Neural cell (in vitro differentiated cells): ENCODE data around the gene SPTBN2. TPM values are rescaled to one million over a fixed set of nuclear protein-coding genes. Genes with fewer than 3 reads are reported as not detected.
"Not testable (repeated sequence)": the region's sequence is repeated elsewhere in the genome, so short reads cannot be mapped to it uniquely, and the experiment has no call there.

ENCODE experiments used
- H2AFZ ChIP-seq: fragments of 200-600, 300-800 bp; sonication (generic), shearing (Covaris generic); 2 replicates; pipeline ENCODE4 v1.6.0; 2014; ENCODE audit warnings: low read depth, mild to moderate bottlenecking, antibody characterized with exemption, low read length, moderate library complexity
- H3F3A ChIP-seq: fragments of 200-600 bp; shearing (Covaris generic); 2 replicates; pipeline ENCODE4 v1.6.1; 2016; ENCODE audit warnings: mild to moderate bottlenecking, moderate library complexity, mixed read lengths, antibody characterized with exemption, low read length; ENCODE audit not compliant: insufficient read depth, poor library complexity, severe bottlenecking
- H3K27ac ChIP-seq: fragments of 200-600, 300-800 bp; sonication (generic), shearing (Covaris generic); 2 replicates; pipeline ENCODE4 v1.5.1; 2014; ENCODE audit warnings: mild to moderate bottlenecking, low read length, moderate library complexity
- H3K27me3 ChIP-seq: fragments of 300-800, 200-600 bp; sonication (generic), shearing (Covaris generic); 2 replicates; pipeline ENCODE4 v1.6.0; 2014; ENCODE audit warnings: mild to moderate bottlenecking, low read depth, low read length, moderate library complexity; ENCODE audit not compliant: insufficient read depth
- H3K36me3 ChIP-seq: fragments of 300-800, 200-600 bp; sonication (generic), shearing (Covaris generic); 2 replicates; pipeline ENCODE4 v1.5.1; 2014; ENCODE audit warnings: mild to moderate bottlenecking, antibody characterized with exemption, low read length, moderate library complexity; ENCODE audit not compliant: insufficient read depth
- H3K4me2 ChIP-seq: fragments of 300-800, 200-600 bp; sonication (generic), shearing (Covaris generic); 2 replicates; pipeline ENCODE4 v1.6.0; 2014; ENCODE audit warnings: mild to moderate bottlenecking, low read length
- H3K4me3 ChIP-seq: fragments of 300-800, 200-600 bp; sonication (generic), shearing (Covaris generic); 2 replicates; pipeline ENCODE4 v1.5.1; 2014; ENCODE audit warnings: mild to moderate bottlenecking, low read length, moderate library complexity
- H3K79me2 ChIP-seq: fragments of 200-600 bp; shearing (Covaris generic); replicated peaks from 2 replicates; pipeline ENCODE4 v1.6.0; 2014; ENCODE audit warnings: mild to moderate bottlenecking, low read length, moderate library complexity; ENCODE audit not compliant: insufficient read depth
- H3K9ac ChIP-seq: fragments of 300-800, 200-600 bp; sonication (generic), shearing (Covaris generic); 2 replicates; pipeline ENCODE4 v1.6.1; 2016; ENCODE audit warnings: mild to moderate bottlenecking, low read length, mixed read lengths
- H3K9me2 ChIP-seq: fragments of 200-600 bp; shearing (Covaris generic); 2 replicates; pipeline ENCODE4 v1.6.1; 2016; ENCODE audit warnings: mild to moderate bottlenecking, low read length, mixed read lengths; ENCODE audit not compliant: insufficient read depth
- H3K9me3 ChIP-seq: fragments of 200-600, 300-800 bp; sonication (generic), shearing (Covaris generic); 2 replicates; pipeline ENCODE4 v1.6.1; 2016; ENCODE audit warnings: mild to moderate bottlenecking, mixed run types, low read length, moderate library complexity, mixed read lengths
- H4K20me1 ChIP-seq: fragments of 200-600 bp; shearing (Covaris generic); 2 replicates; pipeline ENCODE4 v1.6.1; 2016; ENCODE audit warnings: mild to moderate bottlenecking, mixed run types; ENCODE audit not compliant: insufficient read depth
- EP300 ChIP-seq: fragments of 450-650 bp; conservative IDR thresholded peaks from 2 replicates; pipeline ENCODE4 v1.6.1; 2014; ENCODE audit warnings: antibody characterized with exemption, mild to moderate bottlenecking, moderate library complexity; ENCODE audit not compliant: poor library complexity, severe bottlenecking
- EZH2 ChIP-seq: fragments of 200-600, 300-800 bp; shearing (Covaris generic), sonication (generic); IDR thresholded peaks from 2 replicates; pipeline ENCODE4 v1.6.1; 2014; ENCODE audit warnings: antibody characterized with exemption, low read length, borderline replicate concordance, mild to moderate bottlenecking; ENCODE audit not compliant: insufficient read depth, poor library complexity, severe bottlenecking
- MXI1 ChIP-seq: fragments of 450-650 bp; conservative IDR thresholded peaks from 2 replicates; pipeline ENCODE4 v1.6.1; 2014; ENCODE audit warnings: antibody characterized with exemption, mild to moderate bottlenecking; ENCODE audit not compliant: poor library complexity, severe bottlenecking
- POLR2AphosphoS5 ChIP-seq: IDR thresholded peaks from 2 replicates; pipeline ENCODE4 v1.6.1; 2012
- RAD21 ChIP-seq: fragments of 450-650 bp; conservative IDR thresholded peaks from 2 replicates; pipeline ENCODE4 v1.6.1; 2014; ENCODE audit warnings: antibody characterized with exemption, mild to moderate bottlenecking, moderate library complexity
- SMC3 ChIP-seq: fragments of 450-650 bp; conservative IDR thresholded peaks from 2 replicates; pipeline ENCODE4 v1.6.1; 2014; ENCODE audit warnings: antibody characterized with exemption, mild to moderate bottlenecking, moderate library complexity; ENCODE audit not compliant: poor library complexity
- TAF1 ChIP-seq: IDR thresholded peaks from 2 replicates; pipeline ENCODE4 v1.6.1; 2012; ENCODE audit warnings: low read depth
- polyA plus RNA-seq: library from polyadenylated mRNA; depleted of rRNA; stranded (reverse); fragments of >200 nt; gene quantifications from 2 replicates; pipeline ENCODE4 v1.2.3, GENCODE V29; 2014
- TF ChIP-seq, protein P1 (sequence below): fragments of 450-650 bp; IDR thresholded peaks from 2 replicates; pipeline ENCODE4 v1.5.1; 2014; ENCODE audit warnings: antibody characterized with exemption, mild to moderate bottlenecking, moderate library complexity; ENCODE audit not compliant: poor library complexity, severe bottlenecking
- TF ChIP-seq, protein P2 (sequence below): IDR thresholded peaks from 2 replicates; pipeline ENCODE4 v1.6.1; 2012; ENCODE audit warnings: borderline replicate concordance

The SPTBN2 gene
- polyA plus RNA-seq, 1 donor from 2014 or later, result 159 TPM

- no peak overlapping the region for H3K9ac ChIP-seq
- no peaks in the 10 kb centered on the region for H3K9me2 ChIP-seq
- peaks cover 48% of the 10 kb centered on the region for H3K79me2 ChIP-seq
- H3F3A ChIP-seq, result no peaks in the 10 kb centered on the region
- TF ChIP-seq, protein P1, sequence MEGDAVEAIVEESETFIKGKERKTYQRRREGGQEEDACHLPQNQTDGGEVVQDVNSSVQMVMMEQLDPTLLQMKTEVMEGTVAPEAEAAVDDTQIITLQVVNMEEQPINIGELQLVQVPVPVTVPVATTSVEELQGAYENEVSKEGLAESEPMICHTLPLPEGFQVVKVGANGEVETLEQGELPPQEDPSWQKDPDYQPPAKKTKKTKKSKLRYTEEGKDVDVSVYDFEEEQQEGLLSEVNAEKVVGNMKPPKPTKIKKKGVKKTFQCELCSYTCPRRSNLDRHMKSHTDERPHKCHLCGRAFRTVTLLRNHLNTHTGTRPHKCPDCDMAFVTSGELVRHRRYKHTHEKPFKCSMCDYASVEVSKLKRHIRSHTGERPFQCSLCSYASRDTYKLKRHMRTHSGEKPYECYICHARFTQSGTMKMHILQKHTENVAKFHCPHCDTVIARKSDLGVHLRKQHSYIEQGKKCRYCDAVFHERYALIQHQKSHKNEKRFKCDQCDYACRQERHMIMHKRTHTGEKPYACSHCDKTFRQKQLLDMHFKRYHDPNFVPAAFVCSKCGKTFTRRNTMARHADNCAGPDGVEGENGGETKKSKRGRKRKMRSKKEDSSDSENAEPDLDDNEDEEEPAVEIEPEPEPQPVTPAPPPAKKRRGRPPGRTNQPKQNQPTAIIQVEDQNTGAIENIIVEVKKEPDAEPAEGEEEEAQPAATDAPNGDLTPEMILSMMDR, result no peak
- TF ChIP-seq RAD21 (no peak), EZH2 (no peak), EP300 (no peak), TAF1 (no peak), MXI1 (no peak), POLR2AphosphoS5 (no peak)
- TF ChIP-seq, protein P2, sequence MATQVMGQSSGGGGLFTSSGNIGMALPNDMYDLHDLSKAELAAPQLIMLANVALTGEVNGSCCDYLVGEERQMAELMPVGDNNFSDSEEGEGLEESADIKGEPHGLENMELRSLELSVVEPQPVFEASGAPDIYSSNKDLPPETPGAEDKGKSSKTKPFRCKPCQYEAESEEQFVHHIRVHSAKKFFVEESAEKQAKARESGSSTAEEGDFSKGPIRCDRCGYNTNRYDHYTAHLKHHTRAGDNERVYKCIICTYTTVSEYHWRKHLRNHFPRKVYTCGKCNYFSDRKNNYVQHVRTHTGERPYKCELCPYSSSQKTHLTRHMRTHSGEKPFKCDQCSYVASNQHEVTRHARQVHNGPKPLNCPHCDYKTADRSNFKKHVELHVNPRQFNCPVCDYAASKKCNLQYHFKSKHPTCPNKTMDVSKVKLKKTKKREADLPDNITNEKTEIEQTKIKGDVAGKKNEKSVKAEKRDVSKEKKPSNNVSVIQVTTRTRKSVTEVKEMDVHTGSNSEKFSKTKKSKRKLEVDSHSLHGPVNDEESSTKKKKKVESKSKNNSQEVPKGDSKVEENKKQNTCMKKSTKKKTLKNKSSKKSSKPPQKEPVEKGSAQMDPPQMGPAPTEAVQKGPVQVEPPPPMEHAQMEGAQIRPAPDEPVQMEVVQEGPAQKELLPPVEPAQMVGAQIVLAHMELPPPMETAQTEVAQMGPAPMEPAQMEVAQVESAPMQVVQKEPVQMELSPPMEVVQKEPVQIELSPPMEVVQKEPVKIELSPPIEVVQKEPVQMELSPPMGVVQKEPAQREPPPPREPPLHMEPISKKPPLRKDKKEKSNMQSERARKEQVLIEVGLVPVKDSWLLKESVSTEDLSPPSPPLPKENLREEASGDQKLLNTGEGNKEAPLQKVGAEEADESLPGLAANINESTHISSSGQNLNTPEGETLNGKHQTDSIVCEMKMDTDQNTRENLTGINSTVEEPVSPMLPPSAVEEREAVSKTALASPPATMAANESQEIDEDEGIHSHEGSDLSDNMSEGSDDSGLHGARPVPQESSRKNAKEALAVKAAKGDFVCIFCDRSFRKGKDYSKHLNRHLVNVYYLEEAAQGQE, result no peak
- H3K9me3 ChIP-seq, result no peaks in the 10 kb centered on the region
- no peak overlapping the region for H2AFZ ChIP-seq
- H3K27ac ChIP-seq, result no peak overlapping the region
- H3K36me3 ChIP-seq, result no peaks in the 10 kb centered on the region
- no peaks in the 10 kb centered on the region for H3K27me3 ChIP-seq
- H3K4me2 ChIP-seq, result no peak overlapping the region
- peaks cover 5% of the 10 kb centered on the region for H4K20me1 ChIP-seq
- H3K4me3 ChIP-seq, result no peak overlapping the region
These were observed 3.9 kb downstream of the SPTBN2 start for GRCh38 chr11:66725114-66725513.

DNA sequence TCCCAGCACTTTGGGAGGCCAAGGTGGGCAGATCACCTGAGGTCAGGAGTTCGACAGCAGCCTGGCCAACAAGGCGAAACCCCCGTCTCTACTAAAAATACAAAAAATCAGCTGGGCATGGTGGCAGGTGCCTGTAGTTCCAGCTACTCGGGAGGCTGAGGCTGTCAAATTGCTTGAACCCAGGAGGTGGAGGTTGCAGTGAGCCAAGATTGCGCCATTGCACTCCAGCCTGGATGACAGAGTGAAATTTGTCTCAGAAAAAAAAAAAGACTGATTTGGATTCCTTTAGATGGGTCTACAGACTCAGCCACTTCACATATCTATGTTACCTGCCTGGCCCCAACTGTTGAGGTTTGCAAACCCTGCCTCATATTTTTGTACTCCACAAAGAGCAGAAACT lies 4.8 kb downstream of the SPTBN2 start:
- peaks cover 48% of the 10 kb centered on the region for H3K79me2 ChIP-seq
- not testable (repeated sequence) for H3K27me3 ChIP-seq, H3K36me3 ChIP-seq, H3K9ac ChIP-seq, H3F3A ChIP-seq, H3K9me2 ChIP-seq, H3K4me2 ChIP-seq, H4K20me1 ChIP-seq, H3K27ac ChIP-seq, H3K4me3 ChIP-seq, H2AFZ ChIP-seq, H3K9me3 ChIP-seq

- peaks cover 5% of the 10 kb centered on the region for H4K20me1 ChIP-seq
- no peak overlapping the region for H3K9ac ChIP-seq
- H3K27me3 ChIP-seq, result no peaks in the 10 kb centered on the region
- H2AFZ ChIP-seq, result no peak overlapping the region
- TF ChIP-seq, protein P2, result no peak
- TF ChIP-seq, protein P1, result no peak
- TF ChIP-seq POLR2AphosphoS5, result no peak
- no peak for TF ChIP-seq MXI1
- TF ChIP-seq RAD21, result no peak
- no peak for TF ChIP-seq EZH2
- TF ChIP-seq EP300, result no peak
- TF ChIP-seq SMC3, result no peak
- TF ChIP-seq TAF1, result no peak
- H3K9me3 ChIP-seq, result no peaks in the 10 kb centered on the region
- H3K27ac ChIP-seq, result no peak overlapping the region
- peaks cover 45% of the 10 kb centered on the region for H3K79me2 ChIP-seq
- no peaks in the 10 kb centered on the region for H3K36me3 ChIP-seq
- H3K9me2 ChIP-seq, result no peaks in the 10 kb centered on the region
- H3K4me2 ChIP-seq, result no peak overlapping the region
- H3F3A ChIP-seq, result no peaks in the 10 kb centered on the region
- H3K4me3 ChIP-seq, result no peak overlapping the region
These were observed 5.3 kb downstream of the SPTBN2 start for GRCh38 chr11:66723693-66724092.
